Muscle of leg (tissue), 11 donors: ENCODE data around the gene ANKRD63. TPM values are rescaled to one million over a fixed set of nuclear protein-coding genes. Genes with fewer than 3 reads are reported as not detected.

Experiments used
- DNase-seq: peaks from one replicate; pipeline ENCODE4 v3.0.0; 2013
- H3K27ac ChIP-seq: one replicate; pipeline ENCODE4 v1.5.1; 2013; ENCODE audit warnings: mild to moderate bottlenecking, low read length, control low read depth
- H3K27me3 ChIP-seq: one replicate; pipeline ENCODE4 v1.6.1; 2013; ENCODE audit warnings: low read length; ENCODE audit not compliant: control insufficient read depth, insufficient read depth
- H3K36me3 ChIP-seq: one replicate; pipeline ENCODE4 v1.6.1; 2013; ENCODE audit warnings: low read length; ENCODE audit not compliant: control insufficient read depth, insufficient read depth
- H3K4me1 ChIP-seq: one replicate; pipeline ENCODE4 v1.6.1; 2013; ENCODE audit warnings: low read length; ENCODE audit not compliant: control insufficient read depth, insufficient read depth
- H3K4me3 ChIP-seq: one replicate; pipeline ENCODE4 v1.5.1; 2013; ENCODE audit warnings: low read length, control low read depth
- H3K9me3 ChIP-seq: replicated peaks from 2 replicates; pipeline ENCODE4 v1.6.1; 2013; ENCODE audit warnings: low read depth, low read length; ENCODE audit not compliant: control insufficient read depth
- WGBS: methylation state at CpG from one replicate; pipeline ENCODE4 v1.1.5; 2013; ENCODE audit warnings: missing lambda C conversion rate; ENCODE audit not compliant: insufficient coverage; 5-methylcytosine and 5-hydroxymethylcytosine counted together
- polyA plus RNA-seq, 8 donors: library from polyadenylated mRNA; unstranded; fragments of 120-200 nt; gene quantifications; one replicate each; pipeline versions ENCODE4 v1.2.1 to v1.2.3, GENCODE V29; 2013; ENCODE audit warnings: inconsistent platforms in 1 of 8, low replicate concordance in 1 of 8; ENCODE audit not compliant: insufficient read length in 8 of 8, insufficient read depth in 1 of 8
- total RNA-seq: library from RNA; stranded (reverse); fragments of 120-200 nt; gene quantifications from one replicate; pipeline ENCODE4 v1.2.4, GENCODE V29; 2013

The ANKRD63 gene
- total and polyA plus RNA-seq, 9 donors = 0.11 to 0.22 (median 0.16) TPM; not detected in 3

DNA sequence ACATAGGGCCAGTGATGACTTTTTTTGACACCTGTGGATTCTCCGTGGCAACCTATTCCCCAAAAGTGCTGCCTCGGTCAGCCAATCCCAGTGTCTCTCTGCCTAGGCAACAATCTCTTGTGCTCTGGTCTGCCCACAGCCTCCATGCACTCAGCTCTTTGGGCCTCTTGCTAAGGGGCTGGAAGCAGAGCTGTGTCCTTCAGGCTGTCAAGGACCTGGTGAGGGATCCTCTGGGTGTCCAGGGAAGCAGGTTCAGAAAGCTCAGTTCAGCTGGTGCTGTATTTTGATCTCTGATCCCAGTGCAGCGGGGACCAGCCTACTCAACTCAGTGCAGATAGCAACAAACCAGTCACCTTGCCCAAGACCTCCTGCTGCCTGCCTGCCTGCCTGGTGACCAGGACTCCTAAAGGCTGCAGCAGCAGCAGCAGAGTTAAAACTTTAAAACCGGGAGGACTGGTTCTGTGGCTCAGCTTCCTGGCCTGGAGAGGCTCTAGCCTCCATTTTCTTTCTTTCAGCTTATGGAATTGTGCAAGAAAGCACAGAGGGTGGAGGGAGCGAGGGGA is 37.8 kb downstream of the ANKRD63 start:
- WGBS = 66% methylated on average over 4 of the region's 5 CpGs
- Histone ChIP-seq H3K27ac (no peak overlapping the region), H3K4me3 (no peak overlapping the region), H3K36me3 (no peaks in the 10 kb centered on the region), H3K4me1 (peaks cover 2% of the 10 kb centered on the region), H3K9me3 (no peaks in the 10 kb centered on the region), H3K27me3 (peaks cover 9% of the 10 kb centered on the region)
- DNase-seq = no peak

- H3K4me3 ChIP-seq = no peak overlapping the region
- H3K9me3 ChIP-seq = no peaks in the 10 kb centered on the region
- no peak for DNase-seq
- H3K27me3 ChIP-seq = peaks cover 24% of the 10 kb centered on the region
- no peaks in the 10 kb centered on the region for H3K36me3 ChIP-seq
- WGBS = 75% methylated on average over 5 of the region's 9 CpGs
- peaks cover 12% of the 10 kb centered on the region for H3K4me1 ChIP-seq
- H3K27ac ChIP-seq = no peak overlapping the region
Observed at GRCh38 chr15:40243126-40243810, 39.6 kb downstream of the ANKRD63 start.

DNA sequence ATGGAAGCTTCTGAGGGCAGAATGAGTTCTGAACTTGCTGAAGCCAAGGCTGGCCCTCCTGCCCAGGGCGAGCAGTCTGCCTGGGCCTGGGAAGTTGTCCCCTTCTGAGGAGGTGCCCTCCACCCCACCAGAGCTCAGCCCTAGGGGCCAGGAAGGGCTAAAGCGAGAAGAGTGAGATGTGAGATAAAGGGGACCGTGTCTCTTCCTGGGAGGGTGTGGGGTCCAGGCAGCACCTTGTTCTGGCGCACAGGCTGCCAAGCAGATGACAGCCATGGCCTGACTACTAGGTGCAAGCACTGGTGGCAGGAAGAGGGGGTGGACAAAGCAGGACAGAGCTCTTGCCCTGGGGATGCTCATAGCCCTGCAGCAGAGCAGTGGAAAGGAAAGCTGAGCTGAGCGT is 40.3 kb downstream of the ANKRD63 start:
- no peaks in the 10 kb centered on the region for H3K36me3 ChIP-seq
- H3K27me3 ChIP-seq = peaks cover 24% of the 10 kb centered on the region
- WGBS = 89% methylated on average over 5 of the region's 5 CpGs
- no peak for DNase-seq
- peaks cover 12% of the 10 kb centered on the region for H3K4me1 ChIP-seq
- H3K9me3 ChIP-seq = no peaks in the 10 kb centered on the region
- no peak overlapping the region for H3K27ac ChIP-seq
- H3K4me3 ChIP-seq = no peak overlapping the region

DNA sequence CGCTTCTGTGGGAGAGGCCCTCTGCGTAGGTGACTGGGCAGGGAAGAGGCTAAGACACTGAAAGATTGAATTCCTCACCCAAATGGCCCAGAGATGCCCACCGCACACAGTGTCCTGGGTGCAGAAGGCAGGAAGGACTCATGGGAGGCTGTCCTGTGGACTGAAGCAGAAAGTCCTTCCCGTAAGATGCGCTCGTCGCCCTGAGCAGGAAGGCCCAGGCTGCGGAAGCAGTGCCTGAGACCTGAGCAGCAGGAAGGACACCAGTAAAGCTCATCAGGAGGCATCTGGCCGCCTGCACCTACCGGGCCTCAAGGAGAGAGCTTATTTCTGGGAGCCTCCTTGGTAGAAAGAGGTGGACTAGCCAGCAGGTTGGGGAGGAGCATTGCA is 40.7 kb downstream of the ANKRD63 start:
- Histone ChIP-seq H3K27ac (no peak overlapping the region), H3K4me3 (no peak overlapping the region), H3K9me3 (no peaks in the 10 kb centered on the region), H3K27me3 (peaks cover 24% of the 10 kb centered on the region), H3K4me1 (peaks cover 12% of the 10 kb centered on the region), H3K36me3 (no peaks in the 10 kb centered on the region)
- DNase-seq = no peak
- 88% methylated on average over 10 of the region's 10 CpGs for WGBS

GRCh38 chr15:40241269-40242212 is 41.3 kb downstream of the ANKRD63 start:
- WGBS = 87% methylated on average over 12 of the region's 14 CpGs
- no peaks in the 10 kb centered on the region for H3K36me3 ChIP-seq
- DNase-seq = no peak
- no peaks in the 10 kb centered on the region for H3K9me3 ChIP-seq
- H3K4me3 ChIP-seq = no peak overlapping the region
- no peak overlapping the region for H3K27ac ChIP-seq
- peaks cover 24% of the 10 kb centered on the region for H3K27me3 ChIP-seq
- H3K4me1 ChIP-seq = peaks cover 12% of the 10 kb centered on the region

GRCh38 chr15:40240619-40241221 is 42.1 kb downstream of the ANKRD63 start:
- 89% methylated on average over 9 of the region's 10 CpGs for WGBS
- H3K27me3 ChIP-seq = peaks cover 24% of the 10 kb centered on the region

GRCh38 chr15:40239693-40240618 is 42.9 kb downstream of the ANKRD63 start:
- Histone ChIP-seq H3K4me3 (no peak overlapping the region), H3K36me3 (no peaks in the 10 kb centered on the region), H3K27me3 (peaks cover 24% of the 10 kb centered on the region), H3K4me1 (peaks cover 12% of the 10 kb centered on the region), H3K27ac (no peak overlapping the region), H3K9me3 (no peaks in the 10 kb centered on the region)
- 64% methylated on average over 14 of the region's 19 CpGs for WGBS
- no peak for DNase-seq

More at GRCh38 chr15:40240619-40241221, 42.1 kb downstream of the ANKRD63 start:
- Histone ChIP-seq H3K27ac (no peak overlapping the region), H3K36me3 (no peaks in the 10 kb centered on the region), H3K9me3 (no peaks in the 10 kb centered on the region), H3K4me1 (peaks cover 12% of the 10 kb centered on the region), H3K4me3 (no peak overlapping the region)
- no peak for DNase-seq

GRCh38 chr15:40239404-40239692 is 43.5 kb downstream of the ANKRD63 start:
- Histone ChIP-seq H3K36me3 (no peaks in the 10 kb centered on the region), H3K27ac (no peak overlapping the region), H3K27me3 (peaks cover 24% of the 10 kb centered on the region), H3K9me3 (no peaks in the 10 kb centered on the region), H3K4me1 (peaks cover 12% of the 10 kb centered on the region), H3K4me3 (peak overlapping the region; percentile 24)
- no peak for DNase-seq
- 25% methylated on average over 4 of the region's 5 CpGs for WGBS

DNA sequence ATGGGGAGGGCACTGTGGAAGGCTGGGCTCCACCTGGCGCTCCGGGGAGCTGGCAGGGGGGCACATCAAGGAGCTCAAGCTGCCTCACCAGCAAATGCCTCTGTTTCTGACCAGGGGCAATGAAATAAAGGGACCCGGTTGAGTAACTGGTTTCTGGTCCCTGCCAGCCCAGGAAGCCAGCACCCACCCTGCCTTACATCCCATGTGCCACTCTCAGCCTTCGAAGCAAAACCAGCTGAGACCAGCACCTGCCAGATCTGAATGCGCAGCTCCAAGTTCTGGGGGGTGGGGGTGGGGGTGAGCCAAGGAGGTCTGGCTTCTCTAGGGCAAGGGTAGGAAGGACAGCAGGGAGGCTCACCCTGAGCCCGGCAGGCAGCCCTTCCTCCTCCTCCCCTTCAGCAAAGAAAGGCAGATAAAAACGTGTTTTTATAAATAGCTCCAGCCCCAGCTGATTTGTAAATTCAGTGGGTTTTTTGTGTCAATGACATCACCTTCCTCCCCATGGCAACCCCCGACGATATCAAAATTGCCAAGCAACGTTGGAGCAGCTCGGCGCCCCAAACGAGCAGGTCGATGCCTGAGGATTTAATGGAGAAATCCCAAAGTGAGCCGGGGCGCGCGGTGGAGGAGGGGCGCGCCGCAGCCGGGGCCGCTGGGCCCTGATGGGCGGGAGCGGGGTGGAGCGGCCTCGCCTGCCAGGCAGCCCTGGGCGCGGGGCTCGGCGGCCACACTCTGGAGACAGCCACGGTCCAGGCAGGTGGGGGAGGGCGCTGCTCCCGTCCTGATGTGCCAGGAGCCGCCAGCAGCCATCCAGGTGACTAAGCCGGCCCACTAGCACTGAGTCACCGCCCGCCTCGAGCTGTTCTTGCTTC is 44.1 kb downstream of the ANKRD63 start, which contains the start of gene PAK6:
TSS of gene PAK6 (plus strand) at position 532 of the 872 bp plus-strand sequence. CDS start 25,723 bp downstream, outside the sequence.
- Histone ChIP-seq H3K9me3 (no peaks in the 10 kb centered on the region), H3K27ac (no peak within 1 kb of the TSS), H3K27me3 (peaks cover 24% of the 10 kb centered on the region), H3K4me3 (peak within 1 kb of the TSS; percentile 24), H3K36me3 (no peaks in the 10 kb centered on the region), H3K4me1 (peaks cover 12% of the 10 kb centered on the region)
- 2% methylated on average over 34 of the region's 39 CpGs for WGBS
- DNase-seq = peak; percentile 52
